GM12878 (cell line): Measurements from ENCODE around the gene CPNE6. TPM values are rescaled to one million over a fixed set of nuclear protein-coding genes. Genes with fewer than 3 reads are reported as not detected.

Source experiments
- ATAC-seq: fragments of 200-7000 bp; cut with Tn5 transposase; 3 replicates; pipeline ENCODE4 v1.9.1; 2020; ENCODE audit warnings: mild to moderate bottlenecking, moderate library complexity
- BruUV-seq: library from RNA; stranded (reverse); fragments of 400-500 nt; replicated peaks from 2 replicates; lab custom pipeline; 2021; lab: Mats Ljungman, UMichigan
- CTCF ChIA-PET: fragments of 300-600 bp; sonication (Branson Sonifier 250); formaldehyde crosslinking; extraction: SDS; loops from one replicate; lab custom pipeline; 2021; ENCODE audit warnings: inconsistent platforms; lab: Yijun Ruan, JAX
- POLR2A ChIA-PET: fragments of 350-600 bp; formaldehyde crosslinking; extraction: SDS; loops from one replicate; lab custom pipeline; 2021; ENCODE audit warnings: inconsistent platforms; lab: Charles Lee
- RAD21 ChIA-PET: fragments of 300-600 bp; sonication (Branson Sonifier 250); formaldehyde crosslinking; loops from one replicate; lab custom pipeline; 2023; ENCODE audit warnings: antibody characterized with exemption; ENCODE audit not compliant: unreplicated experiment; lab: Charles Lee
- SMC1A ChIA-PET: fragments of 300-600 bp; sonication (Branson Sonifier 250); formaldehyde crosslinking; loops from one replicate; lab custom pipeline; 2023; ENCODE audit not compliant: unreplicated experiment, uncharacterized antibody; lab: Charles Lee
- DNase-seq: peaks from one replicate; pipeline ENCODE4 v3.0.0-alpha.2; 2011; ENCODE audit warnings: low read depth, low spot score
- FAIRE-seq: peaks from 3 replicates; lab custom pipeline; 2011; peaks lifted over from hg19 to GRCh38; lab: Jason Lieb, UNC
- H2AFZ ChIP-seq: 2 replicates; pipeline ENCODE4 v1.6.0; 2011; ENCODE audit warnings: low read depth, low read length, control low read depth; ENCODE audit not compliant: control insufficient read depth
- H3K27ac ChIP-seq: 2 replicates; pipeline ENCODE4 v1.5.1; 2011; ENCODE audit warnings: control low read depth; ENCODE audit not compliant: control insufficient read depth, insufficient read depth
- H3K27me3 ChIP-seq, 2 experiments: replicated peaks in 1 of 2; 2 replicates each; pipeline versions ENCODE4 v1.6.0 to v1.6.1; 2011; ENCODE audit warnings: low read length in 1 of 2; ENCODE audit not compliant: control insufficient read depth in 2 of 2, insufficient read depth in 2 of 2
- H3K36me3 ChIP-seq, 2 experiments: 2 replicates each; pipeline ENCODE4 v1.5.1; 2011; ENCODE audit warnings: low read length in 1 of 2; ENCODE audit not compliant: control insufficient read depth in 2 of 2, insufficient read depth in 2 of 2
- H3K4me1 ChIP-seq: 2 replicates; pipeline ENCODE4 v1.6.1; 2011; ENCODE audit warnings: mild to moderate bottlenecking, low read length, moderate library complexity, mixed read lengths; ENCODE audit not compliant: control insufficient read depth, insufficient read depth
- H3K4me2 ChIP-seq: 2 replicates; pipeline ENCODE4 v1.6.0; 2011; ENCODE audit warnings: control low read depth; ENCODE audit not compliant: control insufficient read depth, insufficient read depth
- H3K4me3 ChIP-seq: fragments of 200-600 bp; sonication (generic); 2 replicates; pipeline ENCODE4 v1.5.1; 2016
- H3K79me2 ChIP-seq: 2 replicates; pipeline ENCODE4 v1.6.0; 2011; ENCODE audit warnings: low read length; ENCODE audit not compliant: control insufficient read depth, insufficient read depth
- H3K9ac ChIP-seq: 2 replicates; pipeline ENCODE4 v1.8.0; 2011; ENCODE audit warnings: low read length, control low read depth, mixed read lengths; ENCODE audit not compliant: control insufficient read depth, insufficient read depth
- H3K9me3 ChIP-seq: replicated peaks from 3 replicates; pipeline ENCODE4 v1.5.1; 2011; ENCODE audit warnings: mild to moderate bottlenecking, low read length; ENCODE audit not compliant: control insufficient read depth, insufficient read depth
- H4K20me1 ChIP-seq: 2 replicates; pipeline ENCODE4 v1.6.0; 2011; ENCODE audit not compliant: control insufficient read depth, insufficient read depth
- CREB1 ChIP-seq: IDR thresholded peaks from 2 replicates; pipeline ENCODE4 v1.6.1; 2012; ENCODE audit warnings: low read depth, mild to moderate bottlenecking, inconsistent platforms
- E2F4 ChIP-seq: IDR thresholded peaks from 2 replicates; pipeline ENCODE4 v1.6.1; 2012; ENCODE audit warnings: low read depth, low read length, improper control_type of control experiment
- IRF5 ChIP-seq: fragments of 450-650 bp; IDR thresholded peaks from 2 replicates; pipeline ENCODE4 v1.6.1; 2017; ENCODE audit warnings: borderline replicate concordance
- LARP7 ChIP-seq: fragments of 450-650 bp; IDR thresholded peaks from 2 replicates; pipeline ENCODE4 v1.6.1; 2017; ENCODE audit warnings: mild to moderate bottlenecking
- NR2F1 ChIP-seq: fragments of 450-650 bp; conservative IDR thresholded peaks from 2 replicates; pipeline ENCODE4 v1.6.1; 2017; ENCODE audit warnings: mild to moderate bottlenecking
- NRF1 ChIP-seq: conservative IDR thresholded peaks from 2 replicates; pipeline ENCODE4 v1.6.1; 2011; ENCODE audit warnings: mild to moderate bottlenecking, low read depth, low read length, improper control_type of control experiment
- STAT3 ChIP-seq: IDR thresholded peaks from 2 replicates; pipeline ENCODE4 v1.6.1; 2011; ENCODE audit warnings: low read depth, low read length, improper control_type of control experiment
- TARDBP ChIP-seq: IDR thresholded peaks from 2 replicates; pipeline ENCODE4 v1.6.1; 2016; ENCODE audit warnings: borderline replicate concordance
- ZBTB33 ChIP-seq: fragments of 450-650 bp; IDR thresholded peaks from 2 replicates; pipeline ENCODE4 v1.6.1; 2017; ENCODE audit warnings: mild to moderate bottlenecking
- ZNF24 ChIP-seq: fragments of 450-650 bp; IDR thresholded peaks from 2 replicates; pipeline ENCODE4 v1.6.1; 2017; ENCODE audit warnings: antibody characterized with exemption, mild to moderate bottlenecking
- WGBS: methylation state at CpG from one replicate; pipeline ENCODE4 v1.1.6; 2016; ENCODE audit warnings: low lambda C conversion rate; ENCODE audit not compliant: insufficient replicate concordance, insufficient coverage; ENCODE audit errors: missing lambda C conversion rate; 5-methylcytosine and 5-hydroxymethylcytosine counted together
- in situ Hi-C: fragments of 300-500 bp; cut with MboI; formaldehyde crosslinking; loops from 9 replicates; pipeline ENCODE4 v1.14.3; 2018; ENCODE audit warnings: mixed read lengths
- intact Hi-C: fragments of 100-400 bp; cut with micrococcal nuclease; formaldehyde crosslinking; loops from one replicate; pipeline ENCODE4 v1.14.2; 2022; ENCODE audit not compliant: unreplicated experiment
- polyA plus RNA-seq, 11 experiments: library from polyadenylated mRNA; depleted of rRNA in 4 of 11; unstranded in 6 of 11; stranded (reverse) in 5 of 11; fragments of >200 nt; fragmentation: Nextera tagmentation in 4 of 11; fragmentation: Illumina TruSeq in 1 of 11; extraction: Ambion mirVana in 4 of 11; extraction: Trizol in 1 of 11; gene quantifications; 1 replicate in 1 of 11; 2 replicates in 10 of 11; pipeline versions ENCODE4 v1.2.1 to v1.2.3, GENCODE V29; 2011 to 2016; ENCODE audit warnings: inconsistent platforms in 2 of 11, missing spikeins in 2 of 11, low read depth in 1 of 11
- total RNA-seq, 4 experiments: library from RNA; depleted of rRNA in 3 of 4; stranded (reverse); fragments of >200 nt in 3 of 4; fragmentation: Illumina TruSeq in 1 of 4; extraction: Trizol in 1 of 4; gene quantifications; 2 replicates each; pipeline versions ENCODE4 v1.2.1 to v1.2.3, GENCODE V29; 2013 to 2021
- TF ChIP-seq, protein P1 (sequence below): fragments of 450-650 bp; IDR thresholded peaks from 2 replicates; pipeline ENCODE4 v1.6.1; 2017; ENCODE audit warnings: mild to moderate bottlenecking, moderate library complexity

The CPNE6 gene
- total and polyA plus RNA-seq, 10 of the 15 experiments (the other 5 are each of a cell fraction or from before 2014, with no cell fraction given): 0.06 to 0.43 (median 0.18) TPM; not detected in 3

DNA sequence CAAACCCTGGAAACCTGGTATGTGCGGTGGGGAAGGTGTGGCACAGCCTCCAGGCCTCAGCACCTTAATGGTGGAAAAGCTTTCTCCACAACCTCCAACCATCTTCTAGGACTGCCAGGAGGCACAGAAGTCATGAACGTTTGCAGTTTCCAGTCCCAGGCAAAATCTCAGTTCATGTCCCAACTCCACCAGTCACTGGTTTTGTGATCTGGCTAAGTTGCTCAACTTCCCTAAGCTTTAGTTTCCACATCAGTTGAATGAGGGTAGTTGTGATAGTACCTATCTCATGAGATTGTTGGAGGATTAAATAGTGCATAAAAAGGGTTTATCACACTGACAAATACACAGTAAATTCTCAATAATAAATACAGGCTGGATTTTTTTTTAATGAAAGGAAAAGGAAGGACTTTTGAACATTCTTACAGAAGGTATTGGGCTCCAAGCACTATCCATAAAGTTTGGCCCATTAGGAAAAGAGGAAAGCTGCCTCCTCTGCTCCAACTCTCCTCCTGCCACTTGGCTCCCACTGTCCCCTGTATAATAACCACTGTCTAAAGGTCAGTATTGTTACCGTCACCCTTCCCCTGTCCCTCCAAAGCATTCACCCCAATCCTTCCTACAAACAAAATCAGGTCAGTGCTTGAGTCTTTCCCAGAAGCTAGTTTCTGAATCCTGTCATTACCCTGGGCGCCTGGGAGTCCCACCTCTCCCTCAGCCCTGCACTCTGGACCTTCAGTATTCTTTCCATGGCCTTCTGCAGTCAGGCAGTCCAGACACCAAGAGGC lies 29.0 kb downstream of the CPNE6 start (continued):
- no peak for TF ChIP-seq ZNF24
- TF ChIP-seq CREB1: no peak
- TF ChIP-seq, protein P1, sequence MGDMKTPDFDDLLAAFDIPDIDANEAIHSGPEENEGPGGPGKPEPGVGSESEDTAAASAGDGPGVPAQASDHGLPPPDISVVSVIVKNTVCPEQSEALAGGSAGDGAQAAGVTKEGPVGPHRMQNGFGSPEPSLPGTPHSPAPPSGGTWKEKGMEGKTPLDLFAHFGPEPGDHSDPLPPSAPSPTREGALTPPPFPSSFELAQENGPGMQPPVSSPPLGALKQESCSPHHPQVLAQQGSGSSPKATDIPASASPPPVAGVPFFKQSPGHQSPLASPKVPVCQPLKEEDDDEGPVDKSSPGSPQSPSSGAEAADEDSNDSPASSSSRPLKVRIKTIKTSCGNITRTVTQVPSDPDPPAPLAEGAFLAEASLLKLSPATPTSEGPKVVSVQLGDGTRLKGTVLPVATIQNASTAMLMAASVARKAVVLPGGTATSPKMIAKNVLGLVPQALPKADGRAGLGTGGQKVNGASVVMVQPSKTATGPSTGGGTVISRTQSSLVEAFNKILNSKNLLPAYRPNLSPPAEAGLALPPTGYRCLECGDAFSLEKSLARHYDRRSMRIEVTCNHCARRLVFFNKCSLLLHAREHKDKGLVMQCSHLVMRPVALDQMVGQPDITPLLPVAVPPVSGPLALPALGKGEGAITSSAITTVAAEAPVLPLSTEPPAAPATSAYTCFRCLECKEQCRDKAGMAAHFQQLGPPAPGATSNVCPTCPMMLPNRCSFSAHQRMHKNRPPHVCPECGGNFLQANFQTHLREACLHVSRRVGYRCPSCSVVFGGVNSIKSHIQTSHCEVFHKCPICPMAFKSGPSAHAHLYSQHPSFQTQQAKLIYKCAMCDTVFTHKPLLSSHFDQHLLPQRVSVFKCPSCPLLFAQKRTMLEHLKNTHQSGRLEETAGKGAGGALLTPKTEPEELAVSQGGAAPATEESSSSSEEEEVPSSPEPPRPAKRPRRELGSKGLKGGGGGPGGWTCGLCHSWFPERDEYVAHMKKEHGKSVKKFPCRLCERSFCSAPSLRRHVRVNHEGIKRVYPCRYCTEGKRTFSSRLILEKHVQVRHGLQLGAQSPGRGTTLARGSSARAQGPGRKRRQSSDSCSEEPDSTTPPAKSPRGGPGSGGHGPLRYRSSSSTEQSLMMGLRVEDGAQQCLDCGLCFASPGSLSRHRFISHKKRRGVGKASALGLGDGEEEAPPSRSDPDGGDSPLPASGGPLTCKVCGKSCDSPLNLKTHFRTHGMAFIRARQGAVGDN: no peak

DNA sequence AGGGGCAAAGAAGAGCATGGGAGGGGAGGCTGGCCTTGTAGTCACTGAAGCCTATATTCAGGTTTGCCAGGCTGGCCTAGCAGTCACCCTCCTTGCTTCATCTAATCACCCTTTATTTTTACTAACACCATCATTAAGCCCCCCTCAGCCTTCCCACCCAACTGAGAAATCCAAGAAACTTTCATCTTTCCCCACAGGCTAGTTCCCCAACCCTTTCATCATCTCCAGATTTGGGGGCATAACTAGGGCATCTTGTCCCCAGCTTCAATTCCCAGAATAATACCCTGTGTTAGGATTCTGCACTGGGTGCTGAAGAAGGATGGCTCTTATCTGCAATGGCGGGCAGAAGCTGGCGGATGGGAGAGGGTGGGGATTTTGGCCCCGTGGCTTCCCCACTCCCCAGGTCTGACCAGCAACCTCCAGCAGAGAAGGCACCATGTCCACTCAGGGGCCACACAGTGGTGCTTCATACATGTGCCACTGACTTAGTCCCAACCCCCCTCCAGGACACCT lies 29.7 kb downstream of the CPNE6 start:
- in situ Hi-C loops: loop anchor here (25.0 kb wide), 1 partner anchor 789 kb away; the partner anchor contains the start of genes BCL2L2, PABPN1 and PPP1R3E
- ChIA-PET RAD21 (interaction anchor here (0.6 to 1.2 kb wide), 2 partner anchors 7 to 60 kb away, joined by 3 read pairs; partner anchors contain the start of gene IRF9), CTCF (interaction anchor here (1.6 to 11.3 kb wide), 3 partner anchors 7 to 43 kb away, joined by 7 to 294 read pairs (median 8); partner anchors contain the start of gene PCK2), SMC1A (interaction anchor here (0.6 to 1.6 kb wide), 3 partner anchors 8 to 47 kb away, joined by 4 to 5 read pairs (median 4); no protein-coding TSS in a partner anchor), POLR2A (interaction anchor here (1.0 kb wide), 1 partner anchor 13 kb away, joined by 3 read pairs; no protein-coding TSS in a partner anchor)
- peaks cover 4% of the 10 kb centered on the region; the same call in 1 of the 2 replicates for H3K79me2 ChIP-seq
- WGBS: 88% methylated on average over 3 of the region's 3 CpGs
- ATAC-seq (no peak), DNase-seq (no peak), FAIRE-seq (no peak)
- H3K9me3 ChIP-seq: no peaks in the 10 kb centered on the region
- intact Hi-C loops: no loop called here
- BruUV-seq: no TSS peak
- H4K20me1 ChIP-seq: no peaks in the 10 kb centered on the region
- no peak overlapping the region for H2AFZ ChIP-seq
- H3K9ac ChIP-seq: no peak overlapping the region
- no peak overlapping the region for H3K4me3 ChIP-seq
- peaks cover 11 to 14% of the 10 kb centered on the region in 2 experiments; a peak in 3 of 4 replicates for H3K36me3 ChIP-seq
- H3K4me2 ChIP-seq: no peak overlapping the region
- H3K27me3 ChIP-seq: no peaks in the 10 kb centered on the region
- no peak overlapping the region for H3K27ac ChIP-seq
- H3K4me1 ChIP-seq: no peaks in the 10 kb centered on the region
- no peak for TF ChIP-seq E2F4
- no peak for TF ChIP-seq STAT3
- TF ChIP-seq TARDBP: no peak
- TF ChIP-seq NR2F1: no peak
- TF ChIP-seq LARP7: no peak
- no peak for TF ChIP-seq ZBTB33
- no peak for TF ChIP-seq CREB1
- TF ChIP-seq IRF5: no peak
- TF ChIP-seq NRF1: no peak
